ENCODE results near the gene SPATA17. TPM values are rescaled to one million over a fixed set of nuclear protein-coding genes. Genes with fewer than 3 reads are reported as not detected.

SPATA17 gene
- polyA plus RNA-seq, 3 donors from 2014 or later, result not detected

- DNase-seq, result no peak
- H3K9me3 Mint-ChIP-seq, result peaks cover 0 to 19% (median 4%) of the 10 kb centered on the region in 6 donors
- H3K27ac Mint-ChIP-seq, result no peak overlapping the region
- no peak overlapping the region for H3K4me3 Mint-ChIP-seq
- H3K4me1 Mint-ChIP-seq, result no peaks in the 10 kb centered on the region
- peaks cover 0 to 2% (median 0%) of the 10 kb centered on the region in 3 donors for H3K27me3 Mint-ChIP-seq (ENCODE audit: low read depth in 3 of 3)
- H3K36me3 Mint-ChIP-seq, result no peaks in the 10 kb centered on the region
Observed at GRCh38 chr1:217839161-217839560, 208.0 kb downstream of the SPATA17 start.

DNA sequence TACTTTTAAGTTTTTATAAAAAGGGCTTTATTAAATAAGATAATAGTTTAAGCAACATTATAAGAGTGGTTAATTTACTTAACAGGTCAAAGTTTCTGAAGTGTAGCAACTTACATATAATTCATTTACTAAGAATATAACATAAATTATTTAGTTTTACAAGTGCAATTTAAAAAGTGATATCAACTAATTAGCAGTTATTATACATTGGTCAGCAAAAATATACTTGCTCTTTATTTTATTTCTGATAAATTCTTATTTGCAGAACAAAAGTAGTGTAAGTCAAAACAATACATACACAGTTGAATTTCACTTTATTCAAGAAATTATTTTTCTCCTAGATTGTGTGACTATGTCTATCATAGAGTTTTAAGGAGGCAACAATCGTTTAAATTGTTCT, 215.6 kb downstream of the SPATA17 start:
- Mint-ChIP-seq H3K27me3 (ENCODE audit: low read depth in 3 of 3) (peaks cover 0 to 5% (median 2%) of the 10 kb centered on the region in 3 donors), H3K4me1 (no peaks in the 10 kb centered on the region), H3K27ac (no peak overlapping the region), H3K36me3 (no peaks in the 10 kb centered on the region), H3K4me3 (no peak overlapping the region), H3K9me3 (peaks cover 0 to 32% (median 11%) of the 10 kb centered on the region in 6 donors)
- no peak for DNase-seq

DNA sequence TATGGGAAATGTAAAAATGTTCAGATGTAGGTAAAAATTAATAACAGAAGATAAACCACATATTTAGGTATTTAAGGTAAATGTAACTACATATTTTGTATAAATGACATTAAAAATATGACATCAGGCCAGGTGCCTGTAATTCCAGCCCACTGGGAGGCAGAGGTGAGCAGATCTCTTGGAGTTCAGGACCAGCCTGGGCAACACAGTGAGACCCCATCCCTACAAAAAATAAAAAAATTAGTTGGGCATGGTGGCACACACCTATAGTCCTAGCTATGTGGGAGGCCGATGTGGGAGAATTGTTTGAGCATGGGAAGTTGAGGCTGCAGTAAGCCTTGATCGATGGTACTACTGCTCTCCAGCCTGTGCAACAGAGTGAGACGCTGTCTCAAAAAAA, 216.5 kb downstream of the SPATA17 start:
- Mint-ChIP-seq H3K27ac (no peak overlapping the region), H3K27me3 (ENCODE audit: low read depth in 3 of 3) (peaks cover 0 to 5% (median 2%) of the 10 kb centered on the region in 3 donors), H3K4me3 (no peak overlapping the region), H3K9me3 (peaks cover 0 to 33% (median 11%) of the 10 kb centered on the region in 6 donors), H3K36me3 (no peaks in the 10 kb centered on the region), H3K4me1 (no peaks in the 10 kb centered on the region)
- DNase-seq, result no peak

- H3K9me3 Mint-ChIP-seq, result peaks cover 1 to 39% (median 9%) of the 10 kb centered on the region in 6 donors
- H3K36me3 Mint-ChIP-seq, result no peaks in the 10 kb centered on the region
- H3K4me3 Mint-ChIP-seq, result no peak overlapping the region
- no peak overlapping the region for H3K27ac Mint-ChIP-seq
- no peak for DNase-seq
- no peaks in the 10 kb centered on the region for H3K27me3 Mint-ChIP-seq (ENCODE audit: low read depth in 3 of 3)
- no peaks in the 10 kb centered on the region for H3K4me1 Mint-ChIP-seq
Observed at GRCh38 chr1:217856342-217857034, 225.3 kb downstream of the SPATA17 start.

GRCh38 chr1:217857061-217857460, 225.9 kb downstream of the SPATA17 start:
- no peak for DNase-seq
- H3K36me3 Mint-ChIP-seq, result no peaks in the 10 kb centered on the region
- H3K27me3 Mint-ChIP-seq (ENCODE audit: low read depth in 3 of 3), result no peaks in the 10 kb centered on the region
- no peaks in the 10 kb centered on the region for H3K4me1 Mint-ChIP-seq
- H3K4me3 Mint-ChIP-seq, result no peak overlapping the region
- H3K27ac Mint-ChIP-seq, result no peak overlapping the region
- H3K9me3 Mint-ChIP-seq, result peaks cover 4 to 41% (median 10%) of the 10 kb centered on the region in 6 donors

DNA sequence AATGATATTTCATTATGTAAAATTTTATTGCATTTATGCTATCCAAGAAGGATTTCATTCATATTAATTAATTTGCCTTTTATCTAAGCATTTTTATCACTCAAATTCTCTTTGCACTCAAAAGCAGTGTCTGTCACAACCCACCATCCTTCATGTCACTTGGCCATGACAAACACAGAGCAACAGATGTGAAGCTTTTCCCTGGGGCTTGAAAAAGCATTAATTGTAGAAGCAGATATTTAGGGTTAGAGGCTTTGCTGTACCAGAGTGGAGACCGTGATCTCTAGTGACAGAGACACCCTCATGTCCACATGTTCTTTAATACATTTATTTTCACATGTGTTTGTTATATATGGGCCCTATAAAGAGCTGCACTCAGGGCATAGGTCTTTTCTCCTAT, 230.5 kb downstream of the SPATA17 start:
- Mint-ChIP-seq H3K4me3 (no peak overlapping the region), H3K36me3 (no peaks in the 10 kb centered on the region), H3K27me3 (ENCODE audit: low read depth in 3 of 3) (no peaks in the 10 kb centered on the region), H3K9me3 (peaks cover 4 to 17% (median 8%) of the 10 kb centered on the region in 6 donors), H3K27ac (no peak overlapping the region), H3K4me1 (no peaks in the 10 kb centered on the region)
- DNase-seq, result no peak

- DNase-seq, result no peak
- H3K27ac Mint-ChIP-seq, result no peak overlapping the region
- H3K4me3 Mint-ChIP-seq, result no peak overlapping the region
- peaks cover 0 to 27% (median 5%) of the 10 kb centered on the region in 6 donors for H3K9me3 Mint-ChIP-seq
- H3K4me1 Mint-ChIP-seq, result no peaks in the 10 kb centered on the region
- H3K36me3 Mint-ChIP-seq, result no peaks in the 10 kb centered on the region
- no peaks in the 10 kb centered on the region for H3K27me3 Mint-ChIP-seq (ENCODE audit: low read depth in 3 of 3)
Observed at GRCh38 chr1:217867446-217867995, 236.4 kb downstream of the SPATA17 start.

GRCh38 chr1:217871955-217872354, 240.8 kb downstream of the SPATA17 start:
- no peak overlapping the region for H3K27ac Mint-ChIP-seq

GRCh38 chr1:217875229-217875628, 244.1 kb downstream of the SPATA17 start:
- H3K4me1 Mint-ChIP-seq, result no peaks in the 10 kb centered on the region
- H3K9me3 Mint-ChIP-seq, result peaks cover 3 to 55% (median 10%) of the 10 kb centered on the region in 6 donors
- no peak overlapping the region for H3K4me3 Mint-ChIP-seq
- H3K36me3 Mint-ChIP-seq, result no peaks in the 10 kb centered on the region
- no peak overlapping the region for H3K27ac Mint-ChIP-seq
- no peaks in the 10 kb centered on the region for H3K27me3 Mint-ChIP-seq (ENCODE audit: low read depth in 3 of 3)
- DNase-seq, result no peak

More at GRCh38 chr1:217871955-217872354, 240.8 kb downstream of the SPATA17 start:
- Mint-ChIP-seq H3K27me3 (ENCODE audit: low read depth in 3 of 3) (no peaks in the 10 kb centered on the region), H3K4me1 (no peaks in the 10 kb centered on the region), H3K9me3 (peaks cover 2 to 50% (median 10%) of the 10 kb centered on the region in 6 donors), H3K36me3 (no peaks in the 10 kb centered on the region), H3K4me3 (no peak overlapping the region)
- DNase-seq, result no peak

GRCh38 chr1:217876401-217876800, 245.3 kb downstream of the SPATA17 start:
- H3K9me3 Mint-ChIP-seq, result peaks cover 6 to 58% (median 13%) of the 10 kb centered on the region in 6 donors
- H3K27me3 Mint-ChIP-seq (ENCODE audit: low read depth in 3 of 3), result no peaks in the 10 kb centered on the region
- no peak for DNase-seq
- no peaks in the 10 kb centered on the region for H3K36me3 Mint-ChIP-seq
- no peak overlapping the region for H3K27ac Mint-ChIP-seq
- H3K4me3 Mint-ChIP-seq, result no peak overlapping the region
- H3K4me1 Mint-ChIP-seq, result no peaks in the 10 kb centered on the region

DNA sequence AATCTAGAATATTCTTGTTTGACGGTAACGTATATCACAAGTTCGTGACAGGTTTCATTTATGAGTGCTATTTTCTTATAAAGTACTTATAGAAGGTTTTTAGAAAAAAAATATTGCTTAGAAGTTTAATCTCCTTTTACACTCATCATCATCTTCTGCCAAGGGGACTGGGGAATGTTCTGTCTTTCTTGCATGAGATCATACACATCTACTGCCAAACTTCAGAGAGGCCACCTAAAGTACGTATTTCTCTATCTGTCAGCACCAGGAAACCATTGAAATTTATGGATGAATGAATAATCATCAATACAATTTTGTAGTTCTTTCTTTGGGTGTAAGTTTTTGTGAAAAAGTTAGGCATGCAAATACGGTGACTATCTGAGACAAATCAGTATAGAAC, 245.8 kb downstream of the SPATA17 start:
- H3K4me1 Mint-ChIP-seq, result no peaks in the 10 kb centered on the region
- no peak for DNase-seq
- H3K27me3 Mint-ChIP-seq (ENCODE audit: low read depth in 3 of 3), result no peaks in the 10 kb centered on the region
- no peak overlapping the region for H3K27ac Mint-ChIP-seq
- H3K9me3 Mint-ChIP-seq, result peaks cover 6 to 53% (median 13%) of the 10 kb centered on the region in 6 donors
- H3K4me3 Mint-ChIP-seq, result no peak overlapping the region
- no peaks in the 10 kb centered on the region for H3K36me3 Mint-ChIP-seq

GRCh38 chr1:217881131-217881543, 250.0 kb downstream of the SPATA17 start:
- Mint-ChIP-seq H3K4me3 (no peak overlapping the region), H3K27me3 (ENCODE audit: low read depth in 3 of 3) (peaks cover 0 to 1% (median 0%) of the 10 kb centered on the region in 3 donors), H3K4me1 (no peaks in the 10 kb centered on the region), H3K9me3 (peaks cover 0 to 29% (median 13%) of the 10 kb centered on the region in 6 donors), H3K36me3 (no peaks in the 10 kb centered on the region), H3K27ac (no peak overlapping the region)
- DNase-seq, result no peak

DNA sequence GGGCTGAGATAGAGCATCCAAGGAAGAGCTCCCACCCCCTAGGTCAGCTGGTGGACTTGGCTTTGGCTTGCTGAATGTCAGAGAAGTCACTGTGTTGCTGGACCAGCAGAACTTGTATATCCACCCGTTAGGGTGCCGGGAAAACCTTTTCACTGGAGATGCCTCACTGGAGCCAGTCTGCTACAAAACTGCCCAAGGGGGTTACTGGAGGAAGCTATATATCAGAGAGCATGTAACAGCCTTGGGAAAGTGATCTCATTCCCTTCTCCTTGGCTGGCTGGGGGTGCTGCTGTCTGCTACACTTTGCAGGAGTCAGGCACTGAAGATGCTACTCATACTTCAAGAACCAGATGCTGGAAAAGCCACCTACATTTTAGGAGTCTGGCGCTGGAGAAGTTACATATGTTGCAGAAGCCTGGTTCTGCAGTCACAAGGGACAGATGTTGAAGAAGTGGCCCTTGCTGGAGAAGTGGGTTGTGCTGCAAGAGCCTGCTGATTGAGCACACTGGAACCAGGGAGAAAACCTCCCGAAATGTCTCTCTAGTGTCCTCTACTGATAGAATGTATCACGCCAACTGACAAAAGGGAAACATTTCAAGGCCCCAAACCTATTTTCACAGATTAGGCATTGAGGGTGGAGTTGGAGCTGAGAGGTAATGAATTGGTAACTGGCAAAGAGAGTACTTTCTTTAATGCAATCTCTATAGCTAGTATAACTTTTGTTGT, 250.6 kb downstream of the SPATA17 start:
- Mint-ChIP-seq H3K36me3 (no peaks in the 10 kb centered on the region), H3K4me3 (no peak overlapping the region), H3K27ac (no peak overlapping the region), H3K27me3 (ENCODE audit: low read depth in 3 of 3) (peaks cover 0 to 1% (median 0%) of the 10 kb centered on the region in 3 donors), H3K4me1 (no peaks in the 10 kb centered on the region), H3K9me3 (peaks cover 5 to 28% (median 17%) of the 10 kb centered on the region in 6 donors)
- no peak for DNase-seq

DNA sequence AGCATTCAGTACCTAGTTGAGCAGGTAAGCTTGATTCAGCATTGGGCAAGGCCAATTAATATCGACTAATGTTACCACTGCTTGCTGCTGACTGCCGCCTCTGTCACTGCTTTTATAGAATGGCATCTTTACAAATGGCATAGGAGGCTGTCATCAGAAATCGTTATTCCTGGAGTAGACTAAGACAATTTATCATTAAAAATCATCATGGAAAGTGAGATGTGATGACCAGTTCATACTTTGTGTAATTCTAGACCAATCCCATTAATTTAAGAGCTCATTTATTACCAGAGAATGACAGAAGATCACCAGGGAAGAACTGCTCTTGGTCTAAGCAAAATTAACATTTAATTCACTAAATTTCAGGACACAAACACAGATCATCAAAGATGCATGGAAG, 254.0 kb downstream of the SPATA17 start:
- no peaks in the 10 kb centered on the region for H3K36me3 Mint-ChIP-seq
- DNase-seq, result no peak
- no peaks in the 10 kb centered on the region for H3K4me1 Mint-ChIP-seq
- H3K27me3 Mint-ChIP-seq (ENCODE audit: low read depth in 3 of 3), result peaks cover 0 to 1% (median 0%) of the 10 kb centered on the region in 3 donors
- H3K4me3 Mint-ChIP-seq, result no peak overlapping the region
- no peak overlapping the region for H3K27ac Mint-ChIP-seq
- peaks cover 5 to 29% (median 13%) of the 10 kb centered on the region in 6 donors for H3K9me3 Mint-ChIP-seq

Data from immature natural killer cell (primary cell).